ENCODE measurements around the gene RAB31. TPM values are rescaled to one million over a fixed set of nuclear protein-coding genes. Genes with fewer than 3 reads are reported as not detected.

Gene RAB31
- total RNA-seq, 1 experiment from 2014 or later, result 32.9 TPM

DNA sequence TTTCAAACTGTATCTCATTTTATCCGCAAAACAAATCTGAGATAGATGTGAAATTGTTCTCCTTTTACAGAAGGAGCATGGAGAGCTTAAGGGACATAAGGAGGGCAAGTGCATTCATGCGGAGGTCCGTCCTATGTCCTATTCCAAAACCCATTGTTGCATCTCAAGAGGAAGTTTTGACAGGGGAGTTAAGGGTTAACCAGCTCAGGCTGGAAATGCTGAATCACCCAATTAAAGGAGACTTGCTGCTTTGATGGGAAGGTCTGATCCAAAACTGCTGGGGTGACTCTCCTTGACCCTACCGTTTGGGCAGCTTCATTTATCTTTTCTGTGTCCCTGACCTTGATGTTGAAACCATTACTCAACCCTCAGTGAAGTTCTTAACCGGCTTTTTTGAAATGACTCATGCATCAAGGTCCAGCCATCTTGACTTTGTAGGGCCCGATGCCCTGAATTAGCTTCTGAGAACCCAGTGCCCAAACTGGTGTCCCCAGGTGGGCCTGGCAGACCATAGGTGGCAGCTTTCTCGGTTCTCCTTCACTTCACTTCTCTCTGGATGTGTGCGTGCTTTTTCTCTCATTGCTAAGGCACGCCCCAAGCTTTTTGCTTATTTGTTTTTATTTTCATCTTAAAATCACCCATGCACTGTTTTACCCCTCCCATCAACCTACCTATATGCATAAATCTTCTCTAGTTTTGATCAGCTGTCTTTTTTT is 161.8 kb downstream of the RAB31 start:
- no peak overlapping the region for H3K4me3 Mint-ChIP-seq
- ChIA-PET CTCF (interaction anchor here (1.0 kb wide), 1 partner anchor 81 kb away, joined by 3 read pairs; no protein-coding TSS in a partner anchor), POLR2A (interaction anchor here (1.0 to 1.3 kb wide), 3 partner anchors 16 to 43 kb away, joined by 3 read pairs; partner anchors contain the start of genes TXNDC2 and VAPA)
- no peak overlapping the region for H3K27ac Mint-ChIP-seq
- peaks cover 30% of the 10 kb centered on the region for H3K4me1 Mint-ChIP-seq
- DNase-seq (ENCODE audit: low spot score) (no peak), ATAC-seq (no peak)
- peaks cover 8% of the 10 kb centered on the region; the same call in 1 of the 2 replicates for H3K27me3 Mint-ChIP-seq (ENCODE audit: low read depth)
- peak; percentile 84; the same call in 1 of the 2 replicates for TF ChIP-seq NFE2L1 (CRISPR knock-in tag; IDR thresholded peaks at IDR 0.05)
- no peak for TF ChIP-seq ETV6 (CRISPR knock-in tag; IDR thresholded peaks at IDR 0.05)
- TF ChIP-seq, protein P1, sequence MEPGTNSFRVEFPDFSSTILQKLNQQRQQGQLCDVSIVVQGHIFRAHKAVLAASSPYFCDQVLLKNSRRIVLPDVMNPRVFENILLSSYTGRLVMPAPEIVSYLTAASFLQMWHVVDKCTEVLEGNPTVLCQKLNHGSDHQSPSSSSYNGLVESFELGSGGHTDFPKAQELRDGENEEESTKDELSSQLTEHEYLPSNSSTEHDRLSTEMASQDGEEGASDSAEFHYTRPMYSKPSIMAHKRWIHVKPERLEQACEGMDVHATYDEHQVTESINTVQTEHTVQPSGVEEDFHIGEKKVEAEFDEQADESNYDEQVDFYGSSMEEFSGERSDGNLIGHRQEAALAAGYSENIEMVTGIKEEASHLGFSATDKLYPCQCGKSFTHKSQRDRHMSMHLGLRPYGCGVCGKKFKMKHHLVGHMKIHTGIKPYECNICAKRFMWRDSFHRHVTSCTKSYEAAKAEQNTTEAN (CRISPR knock-in tag; IDR thresholded peaks at IDR 0.05), result no peak
- TF ChIP-seq ELF4 (CRISPR knock-in tag; IDR thresholded peaks at IDR 0.05; ENCODE audit: low read depth), result no peak
- TF ChIP-seq TP53 (CRISPR knock-in tag; IDR thresholded peaks at IDR 0.05), result no peak
- TF ChIP-seq ZNF263 (CRISPR knock-in tag; IDR thresholded peaks at IDR 0.05; ENCODE audit: low read depth), result no peak
- no peak for TF ChIP-seq TEAD1 (CRISPR knock-in tag; IDR thresholded peaks at IDR 0.05)
- TF ChIP-seq, protein P2, sequence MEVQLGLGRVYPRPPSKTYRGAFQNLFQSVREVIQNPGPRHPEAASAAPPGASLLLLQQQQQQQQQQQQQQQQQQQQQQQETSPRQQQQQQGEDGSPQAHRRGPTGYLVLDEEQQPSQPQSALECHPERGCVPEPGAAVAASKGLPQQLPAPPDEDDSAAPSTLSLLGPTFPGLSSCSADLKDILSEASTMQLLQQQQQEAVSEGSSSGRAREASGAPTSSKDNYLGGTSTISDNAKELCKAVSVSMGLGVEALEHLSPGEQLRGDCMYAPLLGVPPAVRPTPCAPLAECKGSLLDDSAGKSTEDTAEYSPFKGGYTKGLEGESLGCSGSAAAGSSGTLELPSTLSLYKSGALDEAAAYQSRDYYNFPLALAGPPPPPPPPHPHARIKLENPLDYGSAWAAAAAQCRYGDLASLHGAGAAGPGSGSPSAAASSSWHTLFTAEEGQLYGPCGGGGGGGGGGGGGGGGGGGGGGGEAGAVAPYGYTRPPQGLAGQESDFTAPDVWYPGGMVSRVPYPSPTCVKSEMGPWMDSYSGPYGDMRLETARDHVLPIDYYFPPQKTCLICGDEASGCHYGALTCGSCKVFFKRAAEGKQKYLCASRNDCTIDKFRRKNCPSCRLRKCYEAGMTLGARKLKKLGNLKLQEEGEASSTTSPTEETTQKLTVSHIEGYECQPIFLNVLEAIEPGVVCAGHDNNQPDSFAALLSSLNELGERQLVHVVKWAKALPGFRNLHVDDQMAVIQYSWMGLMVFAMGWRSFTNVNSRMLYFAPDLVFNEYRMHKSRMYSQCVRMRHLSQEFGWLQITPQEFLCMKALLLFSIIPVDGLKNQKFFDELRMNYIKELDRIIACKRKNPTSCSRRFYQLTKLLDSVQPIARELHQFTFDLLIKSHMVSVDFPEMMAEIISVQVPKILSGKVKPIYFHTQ (CRISPR knock-in tag; IDR thresholded peaks at IDR 0.05), result no peak
- no peak for TF ChIP-seq HMGA2 (CRISPR knock-in tag; IDR thresholded peaks at IDR 0.05)
- TF ChIP-seq, protein P3, sequence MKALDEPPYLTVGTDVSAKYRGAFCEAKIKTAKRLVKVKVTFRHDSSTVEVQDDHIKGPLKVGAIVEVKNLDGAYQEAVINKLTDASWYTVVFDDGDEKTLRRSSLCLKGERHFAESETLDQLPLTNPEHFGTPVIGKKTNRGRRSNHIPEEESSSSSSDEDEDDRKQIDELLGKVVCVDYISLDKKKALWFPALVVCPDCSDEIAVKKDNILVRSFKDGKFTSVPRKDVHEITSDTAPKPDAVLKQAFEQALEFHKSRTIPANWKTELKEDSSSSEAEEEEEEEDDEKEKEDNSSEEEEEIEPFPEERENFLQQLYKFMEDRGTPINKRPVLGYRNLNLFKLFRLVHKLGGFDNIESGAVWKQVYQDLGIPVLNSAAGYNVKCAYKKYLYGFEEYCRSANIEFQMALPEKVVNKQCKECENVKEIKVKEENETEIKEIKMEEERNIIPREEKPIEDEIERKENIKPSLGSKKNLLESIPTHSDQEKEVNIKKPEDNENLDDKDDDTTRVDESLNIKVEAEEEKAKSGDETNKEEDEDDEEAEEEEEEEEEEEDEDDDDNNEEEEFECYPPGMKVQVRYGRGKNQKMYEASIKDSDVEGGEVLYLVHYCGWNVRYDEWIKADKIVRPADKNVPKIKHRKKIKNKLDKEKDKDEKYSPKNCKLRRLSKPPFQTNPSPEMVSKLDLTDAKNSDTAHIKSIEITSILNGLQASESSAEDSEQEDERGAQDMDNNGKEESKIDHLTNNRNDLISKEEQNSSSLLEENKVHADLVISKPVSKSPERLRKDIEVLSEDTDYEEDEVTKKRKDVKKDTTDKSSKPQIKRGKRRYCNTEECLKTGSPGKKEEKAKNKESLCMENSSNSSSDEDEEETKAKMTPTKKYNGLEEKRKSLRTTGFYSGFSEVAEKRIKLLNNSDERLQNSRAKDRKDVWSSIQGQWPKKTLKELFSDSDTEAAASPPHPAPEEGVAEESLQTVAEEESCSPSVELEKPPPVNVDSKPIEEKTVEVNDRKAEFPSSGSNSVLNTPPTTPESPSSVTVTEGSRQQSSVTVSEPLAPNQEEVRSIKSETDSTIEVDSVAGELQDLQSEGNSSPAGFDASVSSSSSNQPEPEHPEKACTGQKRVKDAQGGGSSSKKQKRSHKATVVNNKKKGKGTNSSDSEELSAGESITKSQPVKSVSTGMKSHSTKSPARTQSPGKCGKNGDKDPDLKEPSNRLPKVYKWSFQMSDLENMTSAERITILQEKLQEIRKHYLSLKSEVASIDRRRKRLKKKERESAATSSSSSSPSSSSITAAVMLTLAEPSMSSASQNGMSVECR (CRISPR knock-in tag; IDR thresholded peaks at IDR 0.05; ENCODE audit: borderline replicate concordance), result no peak
- TF ChIP-seq CBFB (CRISPR knock-in tag; IDR thresholded peaks at IDR 0.05; ENCODE audit: low read depth), result no peak
- TF ChIP-seq MXD4 (CRISPR knock-in tag; IDR thresholded peaks at IDR 0.05; ENCODE audit: borderline replicate concordance), result no peak
- TF ChIP-seq GABPB1 (CRISPR knock-in tag; IDR thresholded peaks at IDR 0.05), result peak; percentile 65
- TF ChIP-seq OVOL2 (CRISPR knock-in tag; IDR thresholded peaks at IDR 0.05; ENCODE audit: borderline replicate concordance), result no peak
- no peak for TF ChIP-seq TCF7 (CRISPR knock-in tag; IDR thresholded peaks at IDR 0.05; ENCODE audit: low read depth)
- peaks cover 20% of the 10 kb centered on the region for H3K36me3 Mint-ChIP-seq
- peaks cover 22% of the 10 kb centered on the region for H3K9me3 Mint-ChIP-seq

DNA sequence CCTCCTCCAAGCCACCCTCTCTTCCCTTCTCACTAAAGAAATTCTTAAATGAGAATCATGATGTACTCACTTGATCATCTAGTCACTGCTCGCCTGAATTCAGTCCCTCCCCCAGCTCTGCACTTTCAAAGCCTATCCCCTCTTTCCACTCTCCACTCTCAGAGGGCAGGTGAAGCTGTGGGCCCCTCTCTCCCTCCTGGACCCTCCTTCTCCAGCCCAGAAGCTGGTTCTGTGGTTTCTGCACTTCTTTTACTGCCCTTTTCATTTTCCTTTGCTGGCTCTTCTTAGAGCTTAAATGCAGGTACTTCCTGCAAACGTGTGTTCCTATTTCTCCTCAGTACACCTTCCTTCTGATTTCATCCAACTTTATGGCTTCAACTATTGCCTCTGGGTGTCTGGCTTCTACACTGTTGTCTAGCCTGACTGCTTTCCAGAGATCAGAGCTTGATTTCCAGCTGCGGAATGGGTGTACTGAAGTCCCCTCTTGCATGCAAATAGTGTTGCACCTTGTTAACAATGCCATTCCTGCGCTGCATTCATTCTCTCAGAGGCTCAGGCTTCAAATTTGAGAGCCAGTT is 162.4 kb downstream of the RAB31 start:
- POLR2A ChIA-PET, result interaction anchor here (1.3 kb wide), 1 partner anchor 15 kb away, joined by 3 read pairs; the partner anchor contains the start of gene TXNDC2
- peaks cover 16% of the 10 kb centered on the region for H3K9me3 Mint-ChIP-seq
- H3K36me3 Mint-ChIP-seq, result peaks cover 15% of the 10 kb centered on the region
- TF ChIP-seq KAT7 (CRISPR knock-in tag; IDR thresholded peaks at IDR 0.05; ENCODE audit: borderline replicate concordance), result no peak
- TF ChIP-seq ZSCAN18 (CRISPR knock-in tag; IDR thresholded peaks at IDR 0.05), result no peak
- TF ChIP-seq, protein P4, sequence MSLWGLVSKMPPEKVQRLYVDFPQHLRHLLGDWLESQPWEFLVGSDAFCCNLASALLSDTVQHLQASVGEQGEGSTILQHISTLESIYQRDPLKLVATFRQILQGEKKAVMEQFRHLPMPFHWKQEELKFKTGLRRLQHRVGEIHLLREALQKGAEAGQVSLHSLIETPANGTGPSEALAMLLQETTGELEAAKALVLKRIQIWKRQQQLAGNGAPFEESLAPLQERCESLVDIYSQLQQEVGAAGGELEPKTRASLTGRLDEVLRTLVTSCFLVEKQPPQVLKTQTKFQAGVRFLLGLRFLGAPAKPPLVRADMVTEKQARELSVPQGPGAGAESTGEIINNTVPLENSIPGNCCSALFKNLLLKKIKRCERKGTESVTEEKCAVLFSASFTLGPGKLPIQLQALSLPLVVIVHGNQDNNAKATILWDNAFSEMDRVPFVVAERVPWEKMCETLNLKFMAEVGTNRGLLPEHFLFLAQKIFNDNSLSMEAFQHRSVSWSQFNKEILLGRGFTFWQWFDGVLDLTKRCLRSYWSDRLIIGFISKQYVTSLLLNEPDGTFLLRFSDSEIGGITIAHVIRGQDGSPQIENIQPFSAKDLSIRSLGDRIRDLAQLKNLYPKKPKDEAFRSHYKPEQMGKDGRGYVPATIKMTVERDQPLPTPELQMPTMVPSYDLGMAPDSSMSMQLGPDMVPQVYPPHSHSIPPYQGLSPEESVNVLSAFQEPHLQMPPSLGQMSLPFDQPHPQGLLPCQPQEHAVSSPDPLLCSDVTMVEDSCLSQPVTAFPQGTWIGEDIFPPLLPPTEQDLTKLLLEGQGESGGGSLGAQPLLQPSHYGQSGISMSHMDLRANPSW (CRISPR knock-in tag; conservative IDR thresholded peaks at IDR 0.05; ENCODE audit: low read depth), result no peak
- H3K27ac Mint-ChIP-seq, result no peak overlapping the region
- peaks cover 30% of the 10 kb centered on the region for H3K4me1 Mint-ChIP-seq
- CTCF ChIA-PET, result interaction anchor here (1.0 kb wide), 1 partner anchor 80 kb away, joined by 3 read pairs; no protein-coding TSS in a partner anchor
- H3K4me3 Mint-ChIP-seq, result no peak overlapping the region; the same call in 1 of the 2 replicates
- ATAC-seq, result no peak; the same call in 1 of the 2 replicates
- no peak for DNase-seq (ENCODE audit: low spot score)
- peaks cover 5% of the 10 kb centered on the region; the same call in 1 of the 2 replicates for H3K27me3 Mint-ChIP-seq (ENCODE audit: low read depth)

Measured in WTC11 (cell line).